T-cell (primary cell): Measurements from ENCODE around the gene SCGB2B2. TPM values are rescaled to one million over a fixed set of nuclear protein-coding genes. Genes with fewer than 3 reads are reported as not detected.
"Not testable (repeated sequence)": the region's sequence is repeated elsewhere in the genome, so short reads cannot be mapped to it uniquely, and the experiment has no call there.

Source experiments
- ATAC-seq, 4 experiments: fragments of 200-7000 bp in 3 of 4; fragments of 150-1000 bp in 1 of 4; cut with Tn5 transposase; replicated peaks in 1 of 4; 1 replicate in 3 of 4; 2 replicates in 1 of 4; pipeline ENCODE4 v1.10.0; 2021; ENCODE audit warnings: moderate library complexity in 3 of 4, mild to moderate bottlenecking in 2 of 4, moderate number of reproducible peaks in 1 of 4
- CTCF ChIA-PET, 2 donors: fragments of 300-600 bp; sonication (Branson Sonifier 250); formaldehyde crosslinking; loops; one replicate each; lab custom pipeline; 2022; ENCODE audit warnings: antibody characterized with exemption in 2 of 2; lab: Charles Lee
- POLR2A ChIA-PET, 2 donors: fragments of 300-600 bp; sonication (Branson Sonifier 250); formaldehyde crosslinking; loops; one replicate each; lab custom pipeline; 2022; ENCODE audit warnings: antibody characterized with exemption in 2 of 2; lab: Charles Lee
- DNase-seq, 35 experiments: peaks; one replicate each; pipeline versions ENCODE4 v3.0.0 to v3.0.0-alpha.2; 2013 to 2023
- H3K27ac ChIP-seq: one replicate; pipeline ENCODE4 v1.5.1; 2013; ENCODE audit warnings: low read length
- H3K27me3 ChIP-seq, 2 experiments: replicated peaks in 1 of 2; 1 replicate in 1 of 2; 2 replicates in 1 of 2; pipeline versions ENCODE4 v1.6.1 to v1.7.0; 2013; ENCODE audit warnings: low read length in 1 of 2, mixed read lengths in 1 of 2; ENCODE audit not compliant: control insufficient read depth in 2 of 2, insufficient read depth in 2 of 2; ENCODE audit errors: extremely low read depth in 1 of 2
- H3K36me3 ChIP-seq, 2 donors: 1 replicate in 1 of 2; 2 replicates in 1 of 2; pipeline versions ENCODE4 v1.6.1 to v1.7.0; 2013; ENCODE audit warnings: low read length in 1 of 2; ENCODE audit not compliant: control insufficient read depth in 2 of 2, insufficient read depth in 1 of 2; ENCODE audit errors: extremely low read depth in 1 of 2
- H3K4me1 ChIP-seq, 2 experiments: 1 replicate in 1 of 2; 2 replicates in 1 of 2; pipeline versions ENCODE4 v1.6.1 to v1.7.0; 2013; ENCODE audit warnings: low read length in 2 of 2, mixed read lengths in 1 of 2; ENCODE audit not compliant: insufficient read depth in 2 of 2, control insufficient read depth in 1 of 2; ENCODE audit errors: extremely low read depth in 1 of 2
- H3K4me3 ChIP-seq, 2 donors: 1 replicate in 1 of 2; 2 replicates in 1 of 2; pipeline versions ENCODE4 v1.5.1 to v1.7.0; 2013; ENCODE audit warnings: mild to moderate bottlenecking in 2 of 2, low read length in 1 of 2, moderate library complexity in 1 of 2; ENCODE audit not compliant: control insufficient read depth in 1 of 2; ENCODE audit errors: extremely low read depth in 1 of 2
- H3K9me3 ChIP-seq: 2 replicates; pipeline ENCODE4 v1.7.0; 2013
- H3K27ac Mint-ChIP-seq, 2 donors: one replicate each; pipeline ENCODE4 v1.8.0; 2020 to 2021; ENCODE audit warnings: mild to moderate bottlenecking in 2 of 2, mixed read lengths in 2 of 2
- H3K27me3 Mint-ChIP-seq, 2 donors: one replicate each; pipeline ENCODE4 v1.8.0; 2021 to 2022; ENCODE audit warnings: mixed read lengths in 2 of 2
- H3K36me3 Mint-ChIP-seq: one replicate; pipeline ENCODE4 v1.8.0; 2021; ENCODE audit warnings: mixed read lengths
- H3K4me1 Mint-ChIP-seq, 3 donors: one replicate each; pipeline ENCODE4 v1.8.0; 2020 to 2022; ENCODE audit warnings: mixed read lengths in 3 of 3, mild to moderate bottlenecking in 1 of 3
- H3K4me3 Mint-ChIP-seq, 3 donors: one replicate each; pipeline ENCODE4 v1.8.0; 2020 to 2022; ENCODE audit warnings: mild to moderate bottlenecking in 3 of 3, mixed read lengths in 3 of 3, moderate library complexity in 3 of 3
- H3K9me3 Mint-ChIP-seq, 3 donors: one replicate each; pipeline ENCODE4 v1.8.0; 2020 to 2022; ENCODE audit warnings: mixed read lengths in 3 of 3
- WGBS: methylation state at CpG from one replicate; pipeline ENCODE4 v1.1.5; 2013; ENCODE audit warnings: missing lambda C conversion rate; ENCODE audit not compliant: insufficient coverage; 5-methylcytosine and 5-hydroxymethylcytosine counted together
- total RNA-seq, 35 experiments: library from RNA in 6 of 35; stranded (reverse) in 6 of 35; fragments of 120-200 nt in 1 of 35; gene quantifications; one replicate each; pipeline versions ENCODE4 v1.2.1 to v1.2.4 and lab custom pipeline; 2013 to 2026

SCGB2B2 gene
- total RNA-seq, 5 donors from 2014 or later (not counting 1 experiment from before 2014, with no cell fraction given): 0.16 to 1.4 (median 0.64) TPM

- DNase-seq, H3K27ac ChIP-seq, H3K4me3 ChIP-seq, H3K27ac Mint-ChIP-seq, CTCF ChIA-PET, H3K9me3 ChIP-seq, POLR2A ChIA-PET, H3K36me3 Mint-ChIP-seq, H3K27me3 ChIP-seq, ATAC-seq, H3K9me3 Mint-ChIP-seq, H3K27me3 Mint-ChIP-seq, H3K36me3 ChIP-seq: not testable (repeated sequence)
- WGBS: no CpG with 5 or more reads among the region's 5 CpGs
- peaks cover 0 to 13% of the 10 kb centered on the region in 2 experiments for H3K4me1 ChIP-seq
- Mint-ChIP-seq H3K4me3 (peak overlapping the region in 1 of 3 donors; percentile 37), H3K4me1 (peaks cover 11 to 21% (median 14%) of the 10 kb centered on the region in 3 donors)
These were observed 8.3 kb downstream of the SCGB2B2 start for GRCh38 chr19:34668690-34669089.

GRCh38 chr19:34668077-34668689 lies 8.8 kb downstream of the SCGB2B2 start:
- H3K36me3 Mint-ChIP-seq, H3K36me3 ChIP-seq, ATAC-seq, H3K9me3 Mint-ChIP-seq, POLR2A ChIA-PET, H3K27ac Mint-ChIP-seq, H3K9me3 ChIP-seq, H3K4me3 ChIP-seq, CTCF ChIA-PET, H3K27ac ChIP-seq, DNase-seq, H3K27me3 Mint-ChIP-seq, H3K27me3 ChIP-seq: not testable (repeated sequence)
- Mint-ChIP-seq H3K4me3 (peak overlapping the region in 1 of 3 donors; percentile 72), H3K4me1 (peaks cover 15 to 26% (median 19%) of the 10 kb centered on the region in 3 donors)
- WGBS: 98% methylated on average over 29 of the region's 36 CpGs
- H3K4me1 ChIP-seq: peaks cover 0 to 17% of the 10 kb centered on the region in 2 experiments

GRCh38 chr19:34667349-34668076 lies 9.4 kb downstream of the SCGB2B2 start:
- Histone ChIP-seq H3K4me3 (peak overlapping the region in 1 of 2 donors; percentile 27), H3K27me3 (peaks cover 0 to 5% of the 10 kb centered on the region in 2 experiments), H3K4me1 (peaks cover 0 to 22% of the 10 kb centered on the region in 2 experiments), H3K36me3 (no peaks in the 10 kb centered on the region), H3K9me3 (no peaks in the 10 kb centered on the region), H3K27ac (peak overlapping the region; percentile 49)
- Mint-ChIP-seq H3K27me3 (peaks cover 0 to 2% of the 10 kb centered on the region in 2 donors), H3K27ac (peak overlapping the region; percentile 55 to 73), H3K36me3 (peaks cover 3% of the 10 kb centered on the region), H3K9me3 (no peaks in the 10 kb centered on the region), H3K4me1 (peaks cover 19 to 32% (median 25%) of the 10 kb centered on the region in 3 donors), H3K4me3 (peak overlapping the region; percentile 53 to 72 (median 63))
- DNase-seq: peak in 2 of 35 experiments; percentile 9 to 38
- WGBS: 88% methylated on average over 8 of the region's 17 CpGs
- ChIA-PET CTCF (no interaction called here), POLR2A (interaction anchor here in 1 of 2 donors (0.7 kb wide), 1 partner anchor 10 kb away, joined by 3 read pairs; the partner anchor contains the start of gene SCGB2B2)
- no peak for ATAC-seq

GRCh38 chr19:34666958-34667265 lies 10.0 kb downstream of the SCGB2B2 start:
- 92% methylated on average over 8 of the region's 9 CpGs for WGBS

GRCh38 chr19:34666200-34666957 lies 10.6 kb downstream of the SCGB2B2 start:
- DNase-seq (no peak), ATAC-seq (no peak)
- Histone ChIP-seq H3K27me3 (peaks cover 0 to 5% of the 10 kb centered on the region in 2 experiments), H3K4me3 (no peak overlapping the region), H3K4me1 (peaks cover 0 to 23% of the 10 kb centered on the region in 2 experiments), H3K36me3 (no peaks in the 10 kb centered on the region), H3K9me3 (no peaks in the 10 kb centered on the region), H3K27ac (no peak overlapping the region)
- CTCF ChIA-PET: no interaction called here
- Mint-ChIP-seq H3K4me3 (peak overlapping the region in 1 of 3 donors; percentile 72), H3K4me1 (peaks cover 19 to 33% (median 25%) of the 10 kb centered on the region in 3 donors), H3K27ac (no peak overlapping the region), H3K9me3 (no peaks in the 10 kb centered on the region), H3K27me3 (no peaks in the 10 kb centered on the region), H3K36me3 (no peaks in the 10 kb centered on the region)
- 90% methylated on average over 20 of the region's 25 CpGs for WGBS
- POLR2A ChIA-PET: no interaction called here

More at GRCh38 chr19:34666958-34667265, 10.0 kb downstream of the SCGB2B2 start:
- DNase-seq (no peak), ATAC-seq (no peak)
- H3K27me3 ChIP-seq: peaks cover 0 to 5% of the 10 kb centered on the region in 2 experiments
- H3K36me3 Mint-ChIP-seq: no peaks in the 10 kb centered on the region
- no peak overlapping the region for H3K4me3 ChIP-seq
- H3K4me3 Mint-ChIP-seq: peak overlapping the region; percentile 39 to 72 (median 43)
- peak overlapping the region; percentile 19 to 72 for H3K27ac Mint-ChIP-seq
- no peaks in the 10 kb centered on the region for H3K9me3 ChIP-seq
- H3K4me1 ChIP-seq: peaks cover 0 to 23% of the 10 kb centered on the region in 2 experiments
- no peak overlapping the region for H3K27ac ChIP-seq
- ChIA-PET POLR2A (interaction anchor here in 1 of 2 donors (0.7 kb wide), 1 partner anchor 10 kb away, joined by 3 read pairs; the partner anchor contains the start of gene SCGB2B2), CTCF (no interaction called here)
- H3K9me3 Mint-ChIP-seq: no peaks in the 10 kb centered on the region
- H3K4me1 Mint-ChIP-seq: peaks cover 19 to 33% (median 25%) of the 10 kb centered on the region in 3 donors
- no peaks in the 10 kb centered on the region for H3K36me3 ChIP-seq
- no peaks in the 10 kb centered on the region for H3K27me3 Mint-ChIP-seq

- H3K27ac Mint-ChIP-seq, H3K27me3 Mint-ChIP-seq, H3K9me3 ChIP-seq, CTCF ChIA-PET, H3K36me3 Mint-ChIP-seq, H3K4me3 Mint-ChIP-seq, POLR2A ChIA-PET, H3K27me3 ChIP-seq, H3K9me3 Mint-ChIP-seq, DNase-seq, H3K4me3 ChIP-seq, H3K36me3 ChIP-seq, H3K27ac ChIP-seq, ATAC-seq: not testable (repeated sequence)
- WGBS: 95% methylated on average over 4 of the region's 4 CpGs
- peaks cover 0 to 23% of the 10 kb centered on the region in 2 experiments for H3K4me1 ChIP-seq
- peaks cover 19 to 33% (median 25%) of the 10 kb centered on the region in 3 donors for H3K4me1 Mint-ChIP-seq
These were observed 11.7 kb downstream of the SCGB2B2 start for GRCh38 chr19:34665275-34665674.
